ENCODE data around the gene SMYD3.

DNA sequence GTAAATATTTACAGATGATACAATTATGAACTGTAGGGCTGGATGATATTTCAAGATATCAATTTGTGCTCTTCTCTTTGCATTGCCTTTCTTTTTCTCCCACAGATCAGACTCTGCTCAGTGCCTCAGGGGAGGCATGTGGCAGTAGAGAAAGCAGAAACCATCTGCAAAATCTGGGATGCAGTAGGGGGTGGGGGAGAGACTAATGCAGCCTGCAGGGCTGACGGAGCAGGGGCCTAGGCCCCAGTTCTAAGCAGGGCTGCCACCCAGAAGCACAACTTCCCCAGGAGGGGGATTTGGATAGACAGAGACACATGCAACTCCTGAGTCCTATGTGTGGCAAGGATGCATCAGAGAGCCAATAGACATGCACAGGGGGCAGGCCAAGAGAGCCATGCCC, 511.6 kb downstream of the SMYD3 start:
- TF ChIP-seq NFXL1 (CRISPR knock-in tag; IDR thresholded peaks at IDR 0.05) (no peak), POLR2G (IDR thresholded peaks at IDR 0.05; ENCODE audit: low read depth, low read length) (no peak), RBBP5 (IDR thresholded peaks at IDR 0.05; ENCODE audit: borderline replicate concordance, insufficient read depth, low read length, poor library complexity, severe bottlenecking) (no peak), CHD2 (IDR thresholded peaks at IDR 0.05; ENCODE audit: low read depth, low read length) (no peak), POLR3G (IDR thresholded peaks at IDR 0.05; ENCODE audit: extremely low read depth, insufficient read length, insufficient replicate concordance) (no peak), SAP30 (IDR thresholded peaks at IDR 0.05; ENCODE audit: borderline replicate concordance, insufficient read depth, low read depth, low read length, poor library complexity, severe bottlenecking) (no peak), CBFB (CRISPR knock-in tag; IDR thresholded peaks at IDR 0.05) (no peak), NFIC (IDR thresholded peaks at IDR 0.05) (no peak)
- TF ChIP-seq, protein P1, sequence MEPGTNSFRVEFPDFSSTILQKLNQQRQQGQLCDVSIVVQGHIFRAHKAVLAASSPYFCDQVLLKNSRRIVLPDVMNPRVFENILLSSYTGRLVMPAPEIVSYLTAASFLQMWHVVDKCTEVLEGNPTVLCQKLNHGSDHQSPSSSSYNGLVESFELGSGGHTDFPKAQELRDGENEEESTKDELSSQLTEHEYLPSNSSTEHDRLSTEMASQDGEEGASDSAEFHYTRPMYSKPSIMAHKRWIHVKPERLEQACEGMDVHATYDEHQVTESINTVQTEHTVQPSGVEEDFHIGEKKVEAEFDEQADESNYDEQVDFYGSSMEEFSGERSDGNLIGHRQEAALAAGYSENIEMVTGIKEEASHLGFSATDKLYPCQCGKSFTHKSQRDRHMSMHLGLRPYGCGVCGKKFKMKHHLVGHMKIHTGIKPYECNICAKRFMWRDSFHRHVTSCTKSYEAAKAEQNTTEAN (CRISPR knock-in tag; IDR thresholded peaks at IDR 0.05) = no peak
- TF ChIP-seq, protein P2, sequence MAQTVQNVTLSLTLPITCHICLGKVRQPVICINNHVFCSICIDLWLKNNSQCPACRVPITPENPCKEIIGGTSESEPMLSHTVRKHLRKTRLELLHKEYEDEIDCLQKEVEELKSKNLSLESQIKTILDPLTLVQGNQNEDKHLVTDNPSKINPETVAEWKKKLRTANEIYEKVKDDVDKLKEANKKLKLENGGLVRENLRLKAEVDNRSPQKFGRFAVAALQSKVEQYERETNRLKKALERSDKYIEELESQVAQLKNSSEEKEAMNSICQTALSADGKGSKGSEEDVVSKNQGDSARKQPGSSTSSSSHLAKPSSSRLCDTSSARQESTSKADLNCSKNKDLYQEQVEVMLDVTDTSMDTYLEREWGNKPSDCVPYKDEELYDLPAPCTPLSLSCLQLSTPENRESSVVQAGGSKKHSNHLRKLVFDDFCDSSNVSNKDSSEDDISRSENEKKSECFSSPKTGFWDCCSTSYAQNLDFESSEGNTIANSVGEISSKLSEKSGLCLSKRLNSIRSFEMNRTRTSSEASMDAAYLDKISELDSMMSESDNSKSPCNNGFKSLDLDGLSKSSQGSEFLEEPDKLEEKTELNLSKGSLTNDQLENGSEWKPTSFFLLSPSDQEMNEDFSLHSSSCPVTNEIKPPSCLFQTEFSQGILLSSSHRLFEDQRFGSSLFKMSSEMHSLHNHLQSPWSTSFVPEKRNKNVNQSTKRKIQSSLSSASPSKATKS (CRISPR knock-in tag; IDR thresholded peaks at IDR 0.05) = no peak

Data from K562 (cell line).